ENCODE results near the gene ADAMTS17. TPM values are rescaled to one million over a fixed set of nuclear protein-coding genes. Genes with fewer than 3 reads are reported as not detected.

Gene ADAMTS17
- total RNA-seq, 4 donors from 2014 or later, result 6.0 to 17.6 (median 8.2) TPM

GRCh38 chr15:99943466-99943865 lies 398.3 kb downstream of the ADAMTS17 start:
- Histone ChIP-seq H3K27me3 (no peaks in the 10 kb centered on the region), H3K9me3 (peaks cover 14 to 15% of the 10 kb centered on the region in 2 donors), H3K4me1 (no peaks in the 10 kb centered on the region), H3K36me3 (no peaks in the 10 kb centered on the region), H3K27ac (no peak overlapping the region), H3K4me3 (no peak overlapping the region)
- DNase-seq, result no peak
- in situ Hi-C loops (cut with MboI; ENCODE audit: low pct_ligation_motif_present in 1 of 4, low pct_unique_long_range_greater_than_20kb in 1 of 4, low sequenced_read_pairs in 3 of 4), result loop anchor here in 2 of 4 donors (25.0 kb wide), 2 partner anchors 619 to 644 kb away; no protein-coding TSS in a partner anchor
- WGBS, 2 donors (ENCODE audit: low coverage in 1 of 2), result 86% methylated on average over 7 of the region's 7 CpGs; no CpG with 5 or more reads in 1 of the 2 donors
- TF ChIP-seq POLR2A (IDR thresholded peaks at IDR 0.05) (no peak), EP300 (IDR thresholded peaks at IDR 0.05; ENCODE audit: low read depth) (no peak), POLR2AphosphoS5 (IDR thresholded peaks at IDR 0.05) (no peak), CTCF (IDR thresholded peaks at IDR 0.05) (no peak)
- intact Hi-C loops (cut with DNase I; ENCODE audit: low total_unique reads), result no loop called here

GRCh38 chr15:99932676-99933402 lies 408.9 kb downstream of the ADAMTS17 start:
- no peaks in the 10 kb centered on the region for H3K36me3 ChIP-seq
- no peaks in the 10 kb centered on the region for H3K9me3 ChIP-seq
- H3K27me3 ChIP-seq, result peaks cover 14% of the 10 kb centered on the region
- H3K4me1 ChIP-seq, result peaks cover 4 to 12% (median 5%) of the 10 kb centered on the region in 4 donors
- no peak overlapping the region for H3K27ac ChIP-seq
- intact Hi-C loops (cut with DNase I; ENCODE audit: low total_unique reads), result loop anchor here (2.0 kb wide), 1 partner anchor 404 kb away; no protein-coding TSS in a partner anchor
- in situ Hi-C loops (cut with MboI; ENCODE audit: low pct_ligation_motif_present in 1 of 4, low pct_unique_long_range_greater_than_20kb in 1 of 4, low sequenced_read_pairs in 3 of 4), result loop anchor here (5.0 to 25.0 kb wide), 4 partner anchors 402 to 654 kb away; no protein-coding TSS in a partner anchor
- H3K4me3 ChIP-seq, result no peak overlapping the region
- DNase-seq, result no peak
- 91% methylated on average over 13 of the region's 13 CpGs; no CpG with 5 or more reads in 1 of the 2 donors for WGBS, 2 donors (ENCODE audit: low coverage in 1 of 2)
- TF ChIP-seq EP300 (IDR thresholded peaks at IDR 0.05; ENCODE audit: low read depth) (no peak), POLR2A (IDR thresholded peaks at IDR 0.05) (no peak), POLR2AphosphoS5 (IDR thresholded peaks at IDR 0.05) (no peak), CTCF (IDR thresholded peaks at IDR 0.05) (no peak)

GRCh38 chr15:99931703-99932603 lies 409.8 kb downstream of the ADAMTS17 start:
- TF ChIP-seq POLR2AphosphoS5 (IDR thresholded peaks at IDR 0.05), result no peak
- no peak for TF ChIP-seq CTCF (IDR thresholded peaks at IDR 0.05)
- TF ChIP-seq EP300 (IDR thresholded peaks at IDR 0.05; ENCODE audit: low read depth), result no peak
- TF ChIP-seq POLR2A (IDR thresholded peaks at IDR 0.05), result no peak
- intact Hi-C loops (cut with DNase I; ENCODE audit: low total_unique reads) (loop anchor here (2.0 kb wide), 1 partner anchor 405 kb away; no protein-coding TSS in a partner anchor), in situ Hi-C loops (cut with MboI; ENCODE audit: low pct_ligation_motif_present in 1 of 4, low pct_unique_long_range_greater_than_20kb in 1 of 4, low sequenced_read_pairs in 3 of 4) (loop anchor here (5.0 to 25.0 kb wide), 4 partner anchors 403 to 655 kb away; no protein-coding TSS in a partner anchor)
- Histone ChIP-seq H3K27me3 (peaks cover 9% of the 10 kb centered on the region), H3K4me1 (peaks cover 4 to 12% (median 5%) of the 10 kb centered on the region in 4 donors), H3K27ac (no peak overlapping the region), H3K36me3 (no peaks in the 10 kb centered on the region), H3K4me3 (no peak overlapping the region), H3K9me3 (no peaks in the 10 kb centered on the region)
- 86 to 100% methylated on average over 2 to 13 of the region's 13 CpGs for WGBS, 2 donors (ENCODE audit: low coverage in 1 of 2)
- no peak for DNase-seq

- in situ Hi-C loops (cut with MboI; ENCODE audit: low pct_ligation_motif_present in 1 of 4, low pct_unique_long_range_greater_than_20kb in 1 of 4, low sequenced_read_pairs in 3 of 4), result loop anchor here (5.0 to 25.0 kb wide), 4 partner anchors 404 to 657 kb away; no protein-coding TSS in a partner anchor
Observed at GRCh38 chr15:99930696-99931095, 411.1 kb downstream of the ADAMTS17 start.

More at GRCh38 chr15:99930696-99931095, 411.1 kb downstream of the ADAMTS17 start:
- Histone ChIP-seq H3K4me3 (no peak overlapping the region), H3K27me3 (peaks cover 9% of the 10 kb centered on the region), H3K36me3 (no peaks in the 10 kb centered on the region), H3K9me3 (no peaks in the 10 kb centered on the region), H3K4me1 (peaks cover 4 to 17% (median 7%) of the 10 kb centered on the region in 4 donors), H3K27ac (no peak overlapping the region)
- intact Hi-C loops (cut with DNase I; ENCODE audit: low total_unique reads), result no loop called here
- 76% methylated on average over 1 of the region's 1 CpG; no CpG with 5 or more reads in 1 of the 2 donors for WGBS, 2 donors (ENCODE audit: low coverage in 1 of 2)
- DNase-seq, result no peak
- no peak for TF ChIP-seq POLR2AphosphoS5 (IDR thresholded peaks at IDR 0.05)
